ENCODE data around the gene CHPT1.

GRCh38 chr12:101694986-101695385, 2.5 kb upstream of the CHPT1 start:
- no peak for TF ChIP-seq MITF (IDR thresholded peaks at IDR 0.05)
- TF ChIP-seq FOS (IDR thresholded peaks at IDR 0.05; ENCODE audit: extremely low read depth, insufficient read length) = no peak
- no peak for TF ChIP-seq NR1H2 (CRISPR knock-in tag; IDR thresholded peaks at IDR 0.05)
- TF ChIP-seq CTCF (IDR thresholded peaks at IDR 0.05 in 2 of 3, conservative IDR thresholded peaks at IDR 0.05 in 1 of 3; ENCODE audit: insufficient read depth in 2 of 3, low read depth in 1 of 3, low read length in 3 of 3) = no peak
- TF ChIP-seq ZNF592 (IDR thresholded peaks at IDR 0.05) = no peak
- no peak for TF ChIP-seq ZBTB1 (CRISPR knock-in tag; IDR thresholded peaks at IDR 0.05; ENCODE audit: borderline replicate concordance, low read depth)

All from K562 (cell line).